H1 (cell line): ENCODE results near the gene ARHGAP22. TPM values are rescaled to one million over a fixed set of nuclear protein-coding genes. Genes with fewer than 3 reads are reported as not detected.

Experiments
- CTCF ChIA-PET: fragments of 300-600 bp; sonication (Branson Sonifier 250); formaldehyde crosslinking; loops from one replicate; lab custom pipeline; 2021; ENCODE audit not compliant: partially characterized antibody; lab: Charles Lee
- POLR2A ChIA-PET: fragments of 300-600 bp; sonication (Branson Sonifier 250); formaldehyde crosslinking; loops from one replicate; lab custom pipeline; 2021; ENCODE audit warnings: inconsistent platforms; ENCODE audit not compliant: partially characterized antibody; lab: Charles Lee
- DNase-seq, 2 experiments: peaks; one replicate each; pipeline versions ENCODE4 v3.0.0 to v3.0.0-alpha.2; 2010 to 2022; ENCODE audit warnings: low spot score in 2 of 2, low read depth in 1 of 2, mixed read lengths in 1 of 2
- FAIRE-seq: peaks from 2 replicates; lab custom pipeline; 2011; peaks lifted over from hg19 to GRCh38; lab: Jason Lieb, UNC
- H2AFZ ChIP-seq: 2 replicates; pipeline ENCODE4 v1.8.1; 2012; ENCODE audit warnings: low read length, inconsistent platforms
- H2AK5ac ChIP-seq: 2 replicates; pipeline ENCODE4 v1.6.1; 2013; ENCODE audit warnings: low read depth, low read length
- H2BK120ac ChIP-seq: replicated peaks from 2 replicates; pipeline ENCODE3; 2013; ENCODE audit warnings: low read depth, low read length, inconsistent platforms
- H2BK12ac ChIP-seq: 2 replicates; pipeline ENCODE4 v1.6.1; 2013; ENCODE audit warnings: low read depth, low read length
- H2BK15ac ChIP-seq: 2 replicates; pipeline ENCODE4 v1.6.1; 2013; ENCODE audit warnings: low read length
- H2BK20ac ChIP-seq: 2 replicates; pipeline ENCODE4 v1.6.1; 2013; ENCODE audit warnings: low read length
- H2BK5ac ChIP-seq: 2 replicates; pipeline ENCODE4 v1.6.1; 2013; ENCODE audit warnings: low read depth, low read length
- H3K14ac ChIP-seq: 2 replicates; pipeline ENCODE4 v1.6.1; 2013; ENCODE audit warnings: inconsistent platforms; ENCODE audit not compliant: insufficient read length
- H3K18ac ChIP-seq: 2 replicates; pipeline ENCODE4 v1.6.1; 2013; ENCODE audit warnings: low read length; ENCODE audit errors: extremely low read depth
- H3K23ac ChIP-seq: 2 replicates; pipeline ENCODE4 v1.6.1; 2013; ENCODE audit warnings: inconsistent platforms; ENCODE audit not compliant: insufficient read length
- H3K23me2 ChIP-seq: 2 replicates; pipeline ENCODE4 v1.6.1; 2013; ENCODE audit warnings: low read depth, low read length
- H3K27ac ChIP-seq: 2 replicates; pipeline ENCODE4 v1.6.1; 2011; ENCODE audit warnings: low read depth, low read length, inconsistent platforms
- H3K27me3 ChIP-seq, 4 experiments: replicated peaks in 1 of 4; 1 replicate in 1 of 4; 2 replicates in 3 of 4; pipeline versions ENCODE4 v1.6.1 to v1.8.1; 2011 to 2013; ENCODE audit warnings: low read length in 3 of 4, mild to moderate bottlenecking in 3 of 4, inconsistent platforms in 2 of 4, mixed read lengths in 2 of 4, moderate library complexity in 1 of 4; ENCODE audit not compliant: control insufficient read depth in 3 of 4, insufficient read depth in 3 of 4; ENCODE audit errors: extremely low read depth in 1 of 4
- H3K36me3 ChIP-seq, 4 experiments: 2 replicates each; pipeline versions ENCODE4 v1.6.1 to v1.8.1; 2011 to 2013; ENCODE audit warnings: mild to moderate bottlenecking in 4 of 4, low read length in 3 of 4, moderate library complexity in 2 of 4, control low read depth in 1 of 4, inconsistent platforms in 1 of 4; ENCODE audit not compliant: insufficient read depth in 4 of 4, control insufficient read depth in 2 of 4
- H3K4ac ChIP-seq: replicated peaks from 2 replicates; pipeline ENCODE3; 2013; ENCODE audit warnings: low read length, low read depth, mixed read lengths, inconsistent platforms; ENCODE audit not compliant: insufficient read length
- H3K4me1 ChIP-seq, 4 experiments: replicated peaks in 1 of 4; 1 replicate in 1 of 4; 2 replicates in 3 of 4; pipeline versions ENCODE4 v1.6.1 to v1.8.1; 2011 to 2013; ENCODE audit warnings: low read length in 3 of 4, inconsistent platforms in 2 of 4, mixed read lengths in 1 of 4; ENCODE audit not compliant: insufficient read depth in 4 of 4, control insufficient read depth in 3 of 4
- H3K4me2 ChIP-seq, 2 experiments: 2 replicates each; pipeline versions ENCODE4 v1.6.1 to v1.8.1; 2011 to 2013; ENCODE audit warnings: low read depth in 2 of 2, low read length in 2 of 2, control low read depth in 1 of 2, inconsistent platforms in 1 of 2, mild to moderate bottlenecking in 1 of 2; ENCODE audit not compliant: insufficient read depth in 1 of 2
- H3K4me3 ChIP-seq, 4 experiments: fragments of 200-600, 300-600 bp in 1 of 4; sonication (generic), shearing (Covaris generic), sonication (Bioruptor Twin) in 1 of 4; 2 replicates each; pipeline versions ENCODE4 v1.5.1 to v1.8.1; 2011 to 2016; ENCODE audit warnings: low read length in 4 of 4, low read depth in 3 of 4, control low read depth in 2 of 4, inconsistent platforms in 2 of 4, mild to moderate bottlenecking in 2 of 4, mixed read lengths in 1 of 4, moderate library complexity in 1 of 4; ENCODE audit not compliant: insufficient read depth in 2 of 4; ENCODE audit errors: extremely low read depth in 1 of 4
- H3K56ac ChIP-seq: replicated peaks from 2 replicates; pipeline ENCODE3; 2013; ENCODE audit warnings: low read depth, mild to moderate bottlenecking, mixed read lengths, low read length, inconsistent platforms; ENCODE audit not compliant: insufficient read length
- H3K79me1 ChIP-seq: 2 replicates; pipeline ENCODE4 v1.6.1; 2013; ENCODE audit warnings: low read depth, low read length, control low read depth
- H3K79me2 ChIP-seq, 2 experiments: 2 replicates each; pipeline versions ENCODE4 v1.6.1 to v1.8.1; 2012 to 2013; ENCODE audit warnings: low read length in 2 of 2, mild to moderate bottlenecking in 2 of 2, inconsistent platforms in 1 of 2; ENCODE audit not compliant: insufficient read depth in 2 of 2, control insufficient read depth in 1 of 2
- H3K9ac ChIP-seq, 4 experiments: replicated peaks in 1 of 4; 1 replicate in 1 of 4; 2 replicates in 3 of 4; pipeline versions ENCODE4 v1.6.1 to v1.8.1; 2011 to 2013; ENCODE audit warnings: low read depth in 3 of 4, low read length in 3 of 4, control low read depth in 2 of 4, mild to moderate bottlenecking in 2 of 4, moderate library complexity in 2 of 4, inconsistent platforms in 1 of 4; ENCODE audit errors: extremely low read depth in 1 of 4
- H3K9me3 ChIP-seq, 2 experiments: 2 replicates each; pipeline versions ENCODE4 v1.6.1 to v1.8.1; 2012 to 2013; ENCODE audit warnings: mild to moderate bottlenecking in 2 of 2, moderate library complexity in 2 of 2, control low read depth in 1 of 2, inconsistent platforms in 1 of 2, low read depth in 1 of 2, low read length in 1 of 2, mixed read lengths in 1 of 2; ENCODE audit not compliant: insufficient read depth in 2 of 2
- H4K20me1 ChIP-seq, 2 experiments: replicated peaks in 1 of 2; 2 replicates each; pipeline versions ENCODE3 to v1.8.1; 2011 to 2013; ENCODE audit warnings: inconsistent platforms in 2 of 2, low read length in 2 of 2, mild to moderate bottlenecking in 1 of 2; ENCODE audit not compliant: insufficient read depth in 2 of 2, control insufficient read depth in 1 of 2
- H4K5ac ChIP-seq: 2 replicates; pipeline ENCODE4 v1.6.1; 2013; ENCODE audit warnings: low read length, low read depth, mixed read lengths, inconsistent platforms; ENCODE audit not compliant: insufficient read length
- H4K8ac ChIP-seq: 2 replicates; pipeline ENCODE4 v1.8.0; 2013; ENCODE audit warnings: mild to moderate bottlenecking, moderate library complexity, low read length, inconsistent platforms; ENCODE audit not compliant: insufficient read depth; ENCODE audit errors: extremely low read depth
- H4K91ac ChIP-seq: replicated peaks from 2 replicates; pipeline ENCODE3; 2013; ENCODE audit warnings: low read length, mixed read lengths, inconsistent platforms; ENCODE audit not compliant: insufficient read length
- BACH1 ChIP-seq: IDR thresholded peaks from 2 replicates; pipeline ENCODE4 v1.6.1; 2012; ENCODE audit warnings: low read length, improper control_type of control experiment
- CTCF ChIP-seq, 3 experiments: IDR thresholded peaks; 1 replicate in 2 of 3; 2 replicates in 1 of 3; pipeline versions ENCODE4 v1.5.1 to v1.6.1; 2011; ENCODE audit warnings: low read length in 3 of 3, mild to moderate bottlenecking in 3 of 3, inconsistent platforms in 2 of 3, low read depth in 1 of 3, moderate library complexity in 1 of 3; ENCODE audit not compliant: insufficient read depth in 1 of 3; ENCODE audit errors: control extremely low read depth in 1 of 3
- EGR1 ChIP-seq: IDR thresholded peaks from 2 replicates; pipeline ENCODE4 v1.6.1; 2011; ENCODE audit warnings: low read depth, low read length, borderline replicate concordance
- HDAC2 ChIP-seq, 2 experiments: fragments of 300-600 bp in 1 of 2; sonication (generic) in 1 of 2; IDR thresholded peaks; 2 replicates each; pipeline ENCODE4 v1.6.1; 2011 to 2012; ENCODE audit warnings: low read depth in 2 of 2, low read length in 2 of 2, mild to moderate bottlenecking in 2 of 2, moderate library complexity in 2 of 2, borderline replicate concordance in 1 of 2, inconsistent platforms in 1 of 2
- POLR2A ChIP-seq, 2 experiments: IDR thresholded peaks; 1 replicate in 1 of 2; 2 replicates in 1 of 2; pipeline ENCODE4 v1.6.1; 2011; ENCODE audit warnings: low read depth in 2 of 2, low read length in 2 of 2, mild to moderate bottlenecking in 2 of 2; ENCODE audit errors: control extremely low read depth in 1 of 2
- SAP30 ChIP-seq: fragments of 300-600 bp; sonication (generic); IDR thresholded peaks from 2 replicates; pipeline ENCODE4 v1.7.1; 2012; ENCODE audit warnings: low read length, moderate library complexity, mild to moderate bottlenecking, inconsistent platforms; ENCODE audit not compliant: insufficient read depth, insufficient replicate concordance
- SIX5 ChIP-seq: IDR thresholded peaks from 2 replicates; pipeline ENCODE4 v1.6.1; 2011; ENCODE audit warnings: mild to moderate bottlenecking, low read depth, low read length
- SRF ChIP-seq: IDR thresholded peaks from 2 replicates; pipeline ENCODE4 v1.6.1; 2011; ENCODE audit warnings: mild to moderate bottlenecking, low read depth, low read length, moderate library complexity
- YY1 ChIP-seq: IDR thresholded peaks from 2 replicates; pipeline ENCODE4 v1.6.1; 2011; ENCODE audit warnings: low read depth, mild to moderate bottlenecking, low read length
- WGBS, 2 experiments: shearing (Covaris generic) in 1 of 2; methylation state at CpG; one replicate each; pipeline versions ENCODE4 v1.1.6 to v1.1.7; 2013 to 2015; ENCODE audit warnings: low lambda C conversion rate in 2 of 2, mixed read lengths in 2 of 2, inconsistent platforms in 1 of 2, low coverage in 1 of 2, missing lambda C conversion rate in 1 of 2; ENCODE audit not compliant: insufficient replicate concordance in 2 of 2, insufficient coverage in 1 of 2, insufficient read length in 1 of 2; ENCODE audit errors: extremely low coverage in 1 of 2, missing lambda C conversion rate in 1 of 2; 5-methylcytosine and 5-hydroxymethylcytosine counted together
- polyA plus RNA-seq, 7 experiments: library from polyadenylated mRNA; depleted of rRNA in 3 of 7; stranded (reverse) in 5 of 7; unstranded in 2 of 7; fragments of >200 nt in 5 of 7; fragments of 200-250 nt in 2 of 7; gene quantifications; 1 replicate in 5 of 7; 2 replicates in 1 of 7; 4 replicates in 1 of 7; pipeline versions ENCODE4 v1.2.1 to v1.2.3, GENCODE V29; 2011 to 2013; ENCODE audit warnings: missing spikeins in 2 of 7, mixed read lengths in 2 of 7
- total RNA-seq: library from RNA; stranded (reverse); fragmentation: NEBNext Ultra II Directional; extraction: Animal tissue kit (Norgen Biotek cat#: 25700); gene quantifications from 2 replicates; pipeline ENCODE4 v1.2.1, GENCODE V29; 2021

The ARHGAP22 gene
- total and polyA plus RNA-seq, 2 of the 8 experiments (the other 6 are each of a cell fraction or from before 2014, with no cell fraction given), result 3.6 to 11.2 TPM

- Histone ChIP-seq H3K79me1 (no peaks in the 10 kb centered on the region), H2BK120ac (no peak overlapping the region), H2AK5ac (no peak overlapping the region), H3K9ac (no peak overlapping the region), H4K91ac (no peak overlapping the region), H3K4me1 (peaks cover 0 to 5% (median 2%) of the 10 kb centered on the region in 4 experiments; a peak in 4 of 7 replicates), H3K23me2 (peaks cover 2% of the 10 kb centered on the region; the same call in 1 of the 2 replicates), H3K27ac (no peak overlapping the region), H2BK12ac (no peak overlapping the region), H4K20me1 (peaks cover 4% of the 10 kb centered on the region in 2 experiments), H2BK5ac (no peak overlapping the region), H3K4me3 (no peak overlapping the region), H4K8ac (no peak overlapping the region), H2BK15ac (no peak overlapping the region), H2BK20ac (no peak overlapping the region), H3K4me2 (no peak overlapping the region), H3K27me3 (no peaks in the 10 kb centered on the region), H2AFZ (no peak overlapping the region), H3K56ac (no peak overlapping the region), H3K9me3 (no peaks in the 10 kb centered on the region), H3K14ac (no peak overlapping the region), H3K36me3 (no peaks in the 10 kb centered on the region; a peak in 1 of 8 replicates), H3K23ac (no peak overlapping the region), H3K4ac (no peak overlapping the region), H3K79me2 (no peaks in the 10 kb centered on the region), H4K5ac (no peak overlapping the region), H3K18ac (no peak overlapping the region)
- ChIA-PET POLR2A (no interaction called here), CTCF (interaction anchor here (1.1 to 10.9 kb wide), 2 partner anchors 27 to 53 kb away, joined by 3 to 141 read pairs; no protein-coding TSS in a partner anchor)
- 88% methylated on average over 14 of the region's 15 CpGs; no CpG with 5 or more reads in 1 of the 2 experiments for WGBS, 2 experiments
- FAIRE-seq (no peak), DNase-seq (peak in 1 of 2 experiments; percentile 33)
- TF ChIP-seq SIX5 (no peak), SAP30 (no peak), BACH1 (no peak), EGR1 (no peak), HDAC2 (IDR thresholded peaks at IDR 0.05; ENCODE audit: borderline replicate concordance in 1 of 2, low read depth in 2 of 2, low read length in 2 of 2) (no peak), POLR2A (IDR thresholded peaks at IDR 0.05; ENCODE audit: control extremely low read depth in 1 of 2, low read depth in 2 of 2, low read length in 2 of 2) (no peak), CTCF (IDR thresholded peaks at IDR 0.05; ENCODE audit: control extremely low read depth in 1 of 3, insufficient read depth in 1 of 3, low read depth in 1 of 3, low read length in 3 of 3) (no peak), SRF (no peak), YY1 (no peak)
Measured at GRCh38 chr10:48451969-48452878, 152.6 kb downstream of the ARHGAP22 start.
